Activated CD4-positive, alpha-beta memory T cell treated with anti-CD3 and anti-CD28 coated beads, Interleukin-2, amount 10 ng/mL, durations not matched to agents 7 days and 5 days (primary cell): ENCODE data around the gene CLIP2. TPM values are rescaled to one million over a fixed set of nuclear protein-coding genes. Genes with fewer than 3 reads are reported as not detected.
"Not testable (repeated sequence)": the region's sequence is repeated elsewhere in the genome, so short reads cannot be mapped to it uniquely, and the experiment has no call there.

Experiments
- CTCF ChIA-PET: fragments of 350-600 bp; sonication (Branson Sonifier 250); formaldehyde crosslinking; loops from one replicate; lab custom pipeline; 2021; ENCODE audit warnings: antibody characterized with exemption, inconsistent platforms; lab: Charles Lee
- POLR2A ChIA-PET: fragments of 350-600 bp; sonication (Branson Sonifier 250); formaldehyde crosslinking; loops from one replicate; lab custom pipeline; 2021; ENCODE audit warnings: antibody characterized with exemption; lab: Charles Lee
- DNase-seq: peaks from one replicate; pipeline ENCODE4 v3.0.0-alpha.2; 2020
- H3K27ac Mint-ChIP-seq: one replicate; pipeline ENCODE4 v1.8.0; 2021; ENCODE audit warnings: mild to moderate bottlenecking, mixed read lengths
- H3K27me3 Mint-ChIP-seq: one replicate; pipeline ENCODE4 v1.8.0; 2021; ENCODE audit warnings: mixed read lengths
- H3K36me3 Mint-ChIP-seq: one replicate; pipeline ENCODE4 v1.8.0; 2021; ENCODE audit warnings: low read depth, mixed read lengths
- H3K4me1 Mint-ChIP-seq: one replicate; pipeline ENCODE4 v1.8.0; 2021; ENCODE audit warnings: mixed read lengths
- H3K4me3 Mint-ChIP-seq: one replicate; pipeline ENCODE4 v1.8.0; 2021; ENCODE audit warnings: mild to moderate bottlenecking, mixed read lengths
- H3K9me3 Mint-ChIP-seq: one replicate; pipeline ENCODE4 v1.8.0; 2021; ENCODE audit warnings: mixed read lengths
- total RNA-seq, 2 experiments: library from RNA; stranded (reverse); gene quantifications; one replicate each; pipeline ENCODE4 v1.2.3, GENCODE V29; 2021

Gene CLIP2
- total RNA-seq, 2 experiments from 2014 or later = 1.6 TPM

GRCh38 chr7:74309181-74309580 is 20.0 kb downstream of the CLIP2 start:
- no peak overlapping the region for H3K27ac Mint-ChIP-seq
- no peak for DNase-seq
- peaks cover 5% of the 10 kb centered on the region for H3K9me3 Mint-ChIP-seq
- H3K4me1 Mint-ChIP-seq = peaks cover 31% of the 10 kb centered on the region
- ChIA-PET CTCF (no interaction called here), POLR2A (no interaction called here)
- H3K27me3 Mint-ChIP-seq = peaks cover 15% of the 10 kb centered on the region
- H3K4me3 Mint-ChIP-seq = no peak overlapping the region
- H3K36me3 Mint-ChIP-seq = peaks cover 6% of the 10 kb centered on the region

- CTCF ChIA-PET = interaction anchor here (0.7 kb wide), 1 partner anchor 242 kb away, joined by 5 read pairs; no protein-coding TSS in a partner anchor
- Mint-ChIP-seq H3K27me3 (peaks cover 15% of the 10 kb centered on the region), H3K36me3 (peaks cover 6% of the 10 kb centered on the region), H3K27ac (peak overlapping the region; percentile 72), H3K4me1 (peaks cover 26% of the 10 kb centered on the region), H3K4me3 (no peak overlapping the region), H3K9me3 (peaks cover 5% of the 10 kb centered on the region)
- POLR2A ChIA-PET = no interaction called here
- no peak for DNase-seq
These were observed 22.1 kb downstream of the CLIP2 start for GRCh38 chr7:74311305-74311744.

GRCh38 chr7:74312418-74313028 is 23.3 kb downstream of the CLIP2 start:
- ChIA-PET CTCF (no interaction called here), POLR2A (no interaction called here)
- Mint-ChIP-seq H3K36me3 (peaks cover 6% of the 10 kb centered on the region), H3K4me3 (no peak overlapping the region), H3K4me1 (peaks cover 14% of the 10 kb centered on the region), H3K27ac (no peak overlapping the region), H3K9me3 (peaks cover 5% of the 10 kb centered on the region), H3K27me3 (peaks cover 6% of the 10 kb centered on the region)
- DNase-seq = peak; percentile 27

- POLR2A ChIA-PET, CTCF ChIA-PET, H3K27ac Mint-ChIP-seq, H3K9me3 Mint-ChIP-seq, H3K27me3 Mint-ChIP-seq, H3K4me3 Mint-ChIP-seq, H3K36me3 Mint-ChIP-seq, DNase-seq: not testable (repeated sequence)
- H3K4me1 Mint-ChIP-seq = peaks cover 15% of the 10 kb centered on the region
These were observed 26.7 kb downstream of the CLIP2 start for GRCh38 chr7:74315891-74316290.

- Mint-ChIP-seq H3K4me1 (peaks cover 9% of the 10 kb centered on the region), H3K4me3 (no peak overlapping the region), H3K9me3 (no peaks in the 10 kb centered on the region), H3K36me3 (no peaks in the 10 kb centered on the region), H3K27ac (no peak overlapping the region), H3K27me3 (no peaks in the 10 kb centered on the region)
- ChIA-PET CTCF (no interaction called here), POLR2A (no interaction called here)
- no peak for DNase-seq
These were observed 28.1 kb downstream of the CLIP2 start for GRCh38 chr7:74317146-74317782.

- H3K27ac Mint-ChIP-seq = no peak overlapping the region
- POLR2A ChIA-PET = no interaction called here
- no peak for DNase-seq
- no peaks in the 10 kb centered on the region for H3K9me3 Mint-ChIP-seq
- H3K4me1 Mint-ChIP-seq = peaks cover 5% of the 10 kb centered on the region
- no peak overlapping the region for H3K4me3 Mint-ChIP-seq
- no peaks in the 10 kb centered on the region for H3K36me3 Mint-ChIP-seq
- CTCF ChIA-PET = no interaction called here
- no peaks in the 10 kb centered on the region for H3K27me3 Mint-ChIP-seq
These were observed 28.8 kb downstream of the CLIP2 start for GRCh38 chr7:74318043-74318442.

GRCh38 chr7:74320645-74321221 is 31.5 kb downstream of the CLIP2 start:
- DNase-seq = no peak
- Mint-ChIP-seq H3K4me3 (no peak overlapping the region), H3K9me3 (no peaks in the 10 kb centered on the region), H3K27ac (no peak overlapping the region), H3K27me3 (no peaks in the 10 kb centered on the region), H3K4me1 (peaks cover 5% of the 10 kb centered on the region), H3K36me3 (no peaks in the 10 kb centered on the region)
- ChIA-PET CTCF (no interaction called here), POLR2A (no interaction called here)

- H3K36me3 Mint-ChIP-seq, DNase-seq, H3K27me3 Mint-ChIP-seq, H3K4me3 Mint-ChIP-seq, POLR2A ChIA-PET, H3K27ac Mint-ChIP-seq, H3K9me3 Mint-ChIP-seq, H3K4me1 Mint-ChIP-seq, CTCF ChIA-PET: not testable (repeated sequence)
These were observed 33.7 kb downstream of the CLIP2 start for GRCh38 chr7:74322892-74323291.

- Mint-ChIP-seq H3K9me3 (no peaks in the 10 kb centered on the region), H3K27me3 (no peaks in the 10 kb centered on the region), H3K4me1 (peaks cover 5% of the 10 kb centered on the region), H3K4me3 (no peak overlapping the region), H3K27ac (no peak overlapping the region), H3K36me3 (no peaks in the 10 kb centered on the region)
- no peak for DNase-seq
- ChIA-PET POLR2A (no interaction called here), CTCF (no interaction called here)
These were observed 35.5 kb downstream of the CLIP2 start for GRCh38 chr7:74324531-74325209.

- H3K9me3 Mint-ChIP-seq = no peaks in the 10 kb centered on the region
- CTCF ChIA-PET = no interaction called here
- no peaks in the 10 kb centered on the region for H3K27me3 Mint-ChIP-seq
- H3K4me1 Mint-ChIP-seq = peaks cover 5% of the 10 kb centered on the region
- DNase-seq = no peak
- H3K27ac Mint-ChIP-seq = no peak overlapping the region
- H3K36me3 Mint-ChIP-seq = no peaks in the 10 kb centered on the region
- H3K4me3 Mint-ChIP-seq = no peak overlapping the region
- POLR2A ChIA-PET = no interaction called here
These were observed 36.0 kb downstream of the CLIP2 start for GRCh38 chr7:74325210-74325565.

GRCh38 chr7:74329225-74329624 is 40.0 kb downstream of the CLIP2 start:
- H3K27me3 Mint-ChIP-seq = peaks cover 2% of the 10 kb centered on the region
- no peaks in the 10 kb centered on the region for H3K9me3 Mint-ChIP-seq
- no peaks in the 10 kb centered on the region for H3K4me1 Mint-ChIP-seq
- no peak for DNase-seq
- H3K27ac Mint-ChIP-seq = no peak overlapping the region
- H3K36me3 Mint-ChIP-seq = no peaks in the 10 kb centered on the region
- H3K4me3 Mint-ChIP-seq = no peak overlapping the region
- ChIA-PET POLR2A (no interaction called here), CTCF (interaction anchor here (1.5 kb wide), 1 partner anchor 122 kb away, joined by 4 read pairs; no protein-coding TSS in a partner anchor)

GRCh38 chr7:74332373-74333176 is 43.4 kb downstream of the CLIP2 start:
- Mint-ChIP-seq H3K4me1 (no peaks in the 10 kb centered on the region), H3K27me3 (peaks cover 2% of the 10 kb centered on the region), H3K9me3 (no peaks in the 10 kb centered on the region), H3K27ac (no peak overlapping the region), H3K4me3 (no peak overlapping the region), H3K36me3 (no peaks in the 10 kb centered on the region)
- no peak for DNase-seq
- ChIA-PET POLR2A (no interaction called here), CTCF (no interaction called here)

GRCh38 chr7:74334030-74334429 is 44.8 kb downstream of the CLIP2 start:
- POLR2A ChIA-PET = no interaction called here
- no peak overlapping the region for H3K4me3 Mint-ChIP-seq
- H3K4me1 Mint-ChIP-seq = no peaks in the 10 kb centered on the region

More at GRCh38 chr7:74334030-74334429, 44.8 kb downstream of the CLIP2 start:
- DNase-seq = no peak
- Mint-ChIP-seq H3K9me3 (no peaks in the 10 kb centered on the region), H3K27ac (no peak overlapping the region), H3K36me3 (no peaks in the 10 kb centered on the region), H3K27me3 (peaks cover 2% of the 10 kb centered on the region)
- CTCF ChIA-PET = no interaction called here
